ENCODE measurements around the gene EEF2K. TPM values are rescaled to one million over a fixed set of nuclear protein-coding genes. Genes with fewer than 3 reads are reported as not detected.
A peak's percentile ranks its signal among the peaks of the same experiment; 100 is the strongest.

The EEF2K gene
- total and polyA plus RNA-seq, 2 experiments from 2014 or later: 16.1 to 26.1 TPM

GRCh38 chr16:22190081-22190775 is 15.8 kb upstream of the EEF2K start:
- Histone ChIP-seq H3K27me3 (no peaks in the 10 kb centered on the region), H3K9me3 (ENCODE audit: low read depth) (no peaks in the 10 kb centered on the region), H3K36me3 (no peaks in the 10 kb centered on the region), H3K27ac (no peak overlapping the region), H3K4me1 (ENCODE audit: low read depth) (peaks cover 10% of the 10 kb centered on the region), H3K4me3 (peak overlapping the region; percentile 51)
- TF ChIP-seq CTCF (IDR thresholded peaks at IDR 0.05; ENCODE audit: low read depth, low read length): no peak
- peak; percentile 100 for DNase-seq (ENCODE audit: low read depth in 1 of 2, low spot score in 1 of 2)

GRCh38 chr16:22190776-22191531 is 15.1 kb upstream of the EEF2K start:
- H3K36me3 ChIP-seq: no peaks in the 10 kb centered on the region
- DNase-seq (ENCODE audit: low read depth in 1 of 2, low spot score in 1 of 2): peak; percentile 99 to 100
- no peaks in the 10 kb centered on the region for H3K27me3 ChIP-seq
- peaks cover 10% of the 10 kb centered on the region for H3K4me1 ChIP-seq (ENCODE audit: low read depth)
- peak overlapping the region; percentile 88 for H3K27ac ChIP-seq
- no peaks in the 10 kb centered on the region for H3K9me3 ChIP-seq (ENCODE audit: low read depth)
- TF ChIP-seq CTCF (IDR thresholded peaks at IDR 0.05; ENCODE audit: low read depth, low read length): no peak
- H3K4me3 ChIP-seq: peak overlapping the region; percentile 43

- H3K4me3 ChIP-seq: peak overlapping the region; percentile 43
- no peaks in the 10 kb centered on the region for H3K27me3 ChIP-seq
- peak overlapping the region; percentile 88 for H3K27ac ChIP-seq
- no peak for TF ChIP-seq CTCF (IDR thresholded peaks at IDR 0.05; ENCODE audit: low read depth, low read length)
- H3K4me1 ChIP-seq (ENCODE audit: low read depth): peaks cover 10% of the 10 kb centered on the region
- H3K9me3 ChIP-seq (ENCODE audit: low read depth): no peaks in the 10 kb centered on the region
- no peaks in the 10 kb centered on the region for H3K36me3 ChIP-seq
- peak in 1 of 2 donors; percentile 26 for DNase-seq (ENCODE audit: low read depth in 1 of 2, low spot score in 1 of 2)
Measured at GRCh38 chr16:22191532-22192260, 14.4 kb upstream of the EEF2K start.

GRCh38 chr16:22192261-22193062 is 13.6 kb upstream of the EEF2K start:
- no peak for TF ChIP-seq CTCF (IDR thresholded peaks at IDR 0.05; ENCODE audit: low read depth, low read length)
- H3K27me3 ChIP-seq: no peaks in the 10 kb centered on the region
- peaks cover 10% of the 10 kb centered on the region for H3K4me1 ChIP-seq (ENCODE audit: low read depth)
- no peaks in the 10 kb centered on the region for H3K9me3 ChIP-seq (ENCODE audit: low read depth)
- H3K36me3 ChIP-seq: no peaks in the 10 kb centered on the region
- peak overlapping the region; percentile 88 for H3K27ac ChIP-seq
- DNase-seq (ENCODE audit: low read depth in 1 of 2, low spot score in 1 of 2): peak; percentile 26 to 98
- peak overlapping the region; percentile 43 for H3K4me3 ChIP-seq

- H3K27ac ChIP-seq: no peak overlapping the region
- DNase-seq (ENCODE audit: low read depth in 1 of 2, low spot score in 1 of 2): no peak
- peaks cover 10% of the 10 kb centered on the region for H3K4me1 ChIP-seq (ENCODE audit: low read depth)
- no peaks in the 10 kb centered on the region for H3K27me3 ChIP-seq
- H3K9me3 ChIP-seq (ENCODE audit: low read depth): no peaks in the 10 kb centered on the region
- no peak for TF ChIP-seq CTCF (IDR thresholded peaks at IDR 0.05; ENCODE audit: low read depth, low read length)
- H3K4me3 ChIP-seq: no peak overlapping the region
- no peaks in the 10 kb centered on the region for H3K36me3 ChIP-seq
Measured at GRCh38 chr16:22193063-22193411, 13.0 kb upstream of the EEF2K start.

Measured in cardiac muscle cell (in vitro differentiated cells and primary cell).